ENCODE results near the gene MAD2L1BP.
A peak's percentile ranks its signal among the peaks of the same experiment; 100 is the strongest.
"Not testable (repeated sequence)": the region's sequence is repeated elsewhere in the genome, so short reads cannot be mapped to it uniquely, and the experiment has no call there.

Gene MAD2L1BP, protein sequence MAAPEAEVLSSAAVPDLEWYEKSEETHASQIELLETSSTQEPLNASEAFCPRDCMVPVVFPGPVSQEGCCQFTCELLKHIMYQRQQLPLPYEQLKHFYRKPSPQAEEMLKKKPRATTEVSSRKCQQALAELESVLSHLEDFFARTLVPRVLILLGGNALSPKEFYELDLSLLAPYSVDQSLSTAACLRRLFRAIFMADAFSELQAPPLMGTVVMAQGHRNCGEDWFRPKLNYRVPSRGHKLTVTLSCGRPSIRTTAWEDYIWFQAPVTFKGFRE

GRCh38 chr6:43635387-43636307 is at the start of gene MAD2L1BP:
Gene MAD2L1BP (plus strand): TSS chr6:43635840. CDS start chr6:43635876, 36 bp downstream.
- DNase-seq (ENCODE audit: low read depth in 2 of 3, low spot score in 2 of 3), result peak; percentile 66 to 77 (median 72)

DNA sequence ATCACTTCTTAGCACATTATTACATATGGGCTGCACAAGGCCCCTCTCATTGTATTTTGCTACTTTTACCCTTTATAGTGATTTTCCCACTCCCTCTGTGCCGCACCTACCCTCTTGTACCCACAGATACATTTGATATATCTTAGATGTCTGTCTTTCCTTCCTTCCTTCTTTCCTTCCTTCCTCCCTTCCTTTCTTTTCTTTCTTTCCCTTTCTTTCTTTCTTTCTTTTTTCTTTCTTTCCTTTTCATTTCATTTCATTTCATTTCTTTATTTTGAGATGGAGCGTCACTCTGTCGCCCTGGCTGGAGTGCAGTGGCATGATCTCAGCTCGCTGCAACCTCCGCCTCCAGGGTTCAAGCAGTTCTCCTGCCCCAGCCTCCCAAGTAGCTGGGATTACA is 47.4 kb upstream of the MAD2L1BP start:
- no peak for DNase-seq (ENCODE audit: low read depth in 2 of 3, low spot score in 2 of 3)

DNA sequence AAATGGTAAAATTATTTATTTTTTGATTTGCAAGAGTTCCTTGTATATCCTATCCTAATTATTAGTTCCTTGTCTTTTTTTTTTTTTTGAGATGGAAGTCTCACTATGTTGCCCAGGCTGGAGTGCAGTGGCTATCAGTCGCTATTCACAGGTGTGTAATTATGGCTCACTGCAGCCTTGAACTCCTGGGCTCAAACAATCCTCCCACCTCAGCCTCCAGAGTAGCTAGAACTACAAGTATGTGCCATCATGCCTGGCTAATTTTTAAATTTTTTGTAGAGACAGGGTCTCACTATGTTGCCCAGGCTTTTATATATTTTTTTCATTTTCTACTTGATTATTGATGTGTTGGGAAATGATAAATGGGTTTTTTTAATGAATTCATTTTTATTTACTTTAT is 46.1 kb upstream of the MAD2L1BP start:
- not testable (repeated sequence) for DNase-seq (ENCODE audit: low read depth in 2 of 3, low spot score in 2 of 3)

DNA sequence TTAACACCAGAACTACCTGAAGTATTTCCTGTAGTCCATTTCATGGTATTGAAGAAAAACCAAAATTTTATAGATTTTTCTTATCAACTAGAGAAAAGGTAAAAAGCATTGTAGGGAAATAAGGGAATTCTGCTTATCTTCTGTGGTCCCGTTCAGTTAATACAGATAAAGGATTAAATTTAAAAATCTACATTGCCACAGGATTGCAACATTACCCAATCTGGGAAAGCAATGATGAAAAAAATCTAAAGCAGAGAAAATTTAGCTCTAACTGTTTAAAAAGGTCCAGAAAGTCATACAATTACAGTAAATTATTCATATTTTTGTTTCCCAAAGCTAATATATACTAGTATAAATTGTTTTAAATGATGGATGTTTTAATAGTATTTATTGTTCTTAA is 41.7 kb upstream of the MAD2L1BP start:
- no peak for DNase-seq (ENCODE audit: low read depth in 2 of 3, low spot score in 2 of 3)

DNA sequence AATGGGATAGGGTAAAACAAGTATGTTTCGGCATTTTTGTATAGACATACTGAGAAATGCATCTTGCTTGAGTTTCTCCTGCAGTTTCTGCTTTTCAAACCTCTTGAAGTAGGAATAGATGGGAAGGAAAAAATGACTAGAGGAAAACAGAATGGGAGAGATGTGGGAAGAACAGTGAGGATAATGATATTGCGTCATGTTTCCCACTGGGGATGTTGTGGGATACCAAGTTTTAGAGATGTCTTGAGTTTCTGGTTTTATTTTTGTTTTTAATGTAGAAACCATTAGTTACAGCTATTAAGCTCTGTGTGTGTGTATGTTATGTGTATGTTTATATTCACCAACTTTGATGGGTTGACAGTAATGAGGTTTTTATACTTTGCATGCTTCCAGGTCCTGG is 35.0 kb upstream of the MAD2L1BP start:
- no peak for DNase-seq (ENCODE audit: low read depth in 2 of 3, low spot score in 2 of 3)

- DNase-seq (ENCODE audit: low read depth in 2 of 3, low spot score in 2 of 3), result no peak
Measured at GRCh38 chr6:43604174-43604573, 31.5 kb upstream of the MAD2L1BP start.

DNA sequence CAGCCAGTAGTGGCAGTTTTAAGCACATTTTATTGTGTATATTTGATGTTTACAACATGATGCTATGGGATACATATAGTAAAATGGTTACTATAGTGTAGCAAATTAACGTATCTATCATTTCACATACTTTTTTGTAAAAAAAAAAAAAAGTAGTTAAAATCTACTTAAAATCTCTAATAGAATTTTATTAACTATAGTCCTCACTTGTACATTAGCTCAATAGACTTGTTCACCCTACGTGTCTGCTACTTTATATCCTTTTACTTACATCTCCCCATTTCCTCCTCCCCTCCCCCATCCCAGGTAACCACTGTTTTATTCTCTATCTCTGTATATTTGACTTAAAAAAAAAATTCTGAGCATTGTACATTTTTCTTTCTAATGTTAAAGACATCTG is 29.6 kb upstream of the MAD2L1BP start:
- no peak for DNase-seq (ENCODE audit: low read depth in 2 of 3, low spot score in 2 of 3)

- peak in 1 of 3 experiments; percentile 29 for DNase-seq (ENCODE audit: low read depth in 2 of 3, low spot score in 2 of 3)
Measured at GRCh38 chr6:43608310-43608763, 27.3 kb upstream of the MAD2L1BP start.

DNA sequence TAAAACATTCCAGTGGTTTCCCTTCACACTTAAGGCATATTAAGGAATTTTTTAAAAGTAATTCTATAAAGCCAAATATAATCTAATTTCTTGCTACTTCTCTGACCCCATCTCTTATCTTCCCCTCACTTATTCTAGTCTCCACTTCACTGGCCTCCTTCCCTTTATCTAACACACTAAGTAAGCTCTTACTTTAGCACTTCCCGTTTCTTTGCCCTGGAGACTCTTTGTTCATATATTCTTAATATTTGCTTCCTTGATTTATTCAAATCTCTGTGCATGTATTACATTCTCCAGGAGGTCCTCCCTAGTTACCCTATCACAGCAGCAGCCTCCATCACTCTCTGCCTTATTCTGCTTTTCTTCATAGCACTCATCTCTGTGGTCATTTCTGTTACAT is 26.8 kb upstream of the MAD2L1BP start:
- no peak for DNase-seq (ENCODE audit: low read depth in 2 of 3, low spot score in 2 of 3)

DNA sequence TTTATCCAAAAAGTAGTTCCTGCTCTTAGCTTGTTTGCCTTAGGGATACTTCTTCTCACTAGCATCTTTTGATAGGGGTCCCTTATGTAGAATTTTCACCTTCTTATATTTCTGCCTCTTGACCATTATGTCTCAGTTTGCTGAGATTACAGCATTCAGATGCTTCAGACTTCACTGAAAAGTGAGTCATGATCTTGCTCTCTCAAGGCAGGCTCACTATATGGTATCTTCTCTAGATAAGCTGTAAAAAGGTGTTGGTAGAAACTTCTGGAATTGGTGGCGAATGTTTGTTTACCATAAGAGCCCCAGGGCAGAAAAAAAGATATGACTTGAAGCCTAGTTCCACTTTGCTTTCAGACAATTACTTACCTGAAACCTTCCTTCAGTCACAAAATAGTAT is 26.2 kb upstream of the MAD2L1BP start:
- no peak for DNase-seq (ENCODE audit: low read depth in 2 of 3, low spot score in 2 of 3)

GRCh38 chr6:43610431-43610830 is 25.2 kb upstream of the MAD2L1BP start:
- no peak for DNase-seq (ENCODE audit: low read depth in 2 of 3, low spot score in 2 of 3)

DNA sequence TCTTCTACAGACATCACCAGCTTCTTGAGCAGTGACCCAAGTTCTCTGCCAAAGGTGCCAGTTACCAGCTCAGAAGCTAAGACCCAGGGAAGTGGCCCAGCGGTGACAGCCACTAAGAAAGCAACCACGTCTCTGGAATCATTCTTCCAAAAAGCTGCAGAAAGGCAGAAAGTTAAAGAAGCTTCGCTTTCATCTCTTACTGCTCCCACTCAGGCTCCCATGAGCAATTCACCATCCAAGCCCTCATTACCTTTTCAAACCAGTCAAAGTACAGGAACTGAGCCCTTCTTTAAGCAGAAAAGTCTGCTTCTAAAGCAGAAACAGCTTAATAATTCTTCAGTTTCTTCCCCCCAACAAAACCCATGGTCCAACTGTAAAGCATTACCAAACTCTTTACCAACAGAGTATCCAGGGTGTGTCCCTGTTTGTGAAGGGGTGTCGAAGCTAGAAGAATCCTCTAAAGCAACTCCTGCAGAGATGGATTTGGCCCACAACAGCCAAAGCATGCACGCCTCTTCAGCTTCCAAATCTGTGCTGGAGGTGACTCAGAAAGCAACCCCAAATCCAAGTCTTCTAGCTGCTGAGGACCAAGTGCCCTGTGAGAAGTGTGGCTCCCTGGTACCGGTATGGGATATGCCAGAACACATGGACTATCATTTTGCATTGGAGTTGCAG is 21.8 kb upstream of the MAD2L1BP start:
- DNase-seq (ENCODE audit: low read depth in 2 of 3, low spot score in 2 of 3), result no peak

DNA sequence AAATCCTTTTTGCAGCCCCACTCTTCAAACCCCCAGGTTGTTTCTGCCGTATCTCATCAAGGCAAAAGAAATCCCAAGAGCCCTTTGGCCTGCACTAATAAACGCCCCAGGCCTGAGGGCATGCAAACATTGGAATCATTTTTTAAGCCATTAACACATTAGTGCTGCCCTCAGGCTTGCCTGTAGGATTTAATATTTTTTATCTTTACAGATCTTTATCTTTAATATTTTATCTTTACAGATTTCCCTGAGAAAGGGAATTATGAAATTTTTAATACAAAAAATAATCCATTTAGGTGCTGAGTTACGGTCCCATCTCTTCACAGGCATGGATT is 21.3 kb upstream of the MAD2L1BP start:
- no peak for DNase-seq (ENCODE audit: low read depth in 2 of 3, low spot score in 2 of 3)

- DNase-seq (ENCODE audit: low read depth in 2 of 3, low spot score in 2 of 3), result no peak
Measured at GRCh38 chr6:43616725-43617472, 18.7 kb upstream of the MAD2L1BP start.

- DNase-seq (ENCODE audit: low read depth in 2 of 3, low spot score in 2 of 3), result no peak
Measured at GRCh38 chr6:43621078-43621835, 14.4 kb upstream of the MAD2L1BP start.

- no peak for DNase-seq (ENCODE audit: low read depth in 2 of 3, low spot score in 2 of 3)
Measured at GRCh38 chr6:43621836-43622180, 13.8 kb upstream of the MAD2L1BP start.

- no peak for DNase-seq (ENCODE audit: low read depth in 2 of 3, low spot score in 2 of 3)
Measured at GRCh38 chr6:43622541-43622940, 13.1 kb upstream of the MAD2L1BP start.

GRCh38 chr6:43623880-43624785 is 11.5 kb upstream of the MAD2L1BP start:
- DNase-seq (ENCODE audit: low read depth in 2 of 3, low spot score in 2 of 3), result no peak

DNA sequence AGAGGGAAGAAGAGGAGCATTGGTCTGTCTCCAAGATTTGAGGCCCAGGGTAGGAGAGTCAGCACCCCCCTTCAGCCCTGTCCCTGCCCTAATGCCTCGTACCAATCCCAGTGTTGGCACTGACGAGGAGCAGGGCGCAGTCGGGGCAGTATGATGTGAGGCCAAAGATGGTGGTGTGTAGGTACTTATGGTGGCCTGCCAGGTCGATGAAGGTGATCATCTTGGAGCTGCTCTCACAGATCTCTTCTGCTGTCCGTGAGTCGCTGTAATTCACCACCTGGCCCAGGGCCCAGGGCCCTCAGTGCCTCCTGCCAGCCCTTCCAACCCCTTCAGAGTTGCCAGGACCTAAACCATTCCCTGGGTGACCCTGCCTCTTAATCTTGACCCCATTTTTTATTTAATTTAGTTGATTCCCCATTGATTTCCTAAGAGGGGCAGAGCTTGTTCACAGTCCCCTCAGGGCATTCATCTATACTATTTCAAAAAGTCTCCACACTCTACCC is 10.8 kb upstream of the MAD2L1BP start:
- no peak for DNase-seq (ENCODE audit: low read depth in 2 of 3, low spot score in 2 of 3)
